ENCODE results near the gene CTDSPL.

- no peak for TF ChIP-seq POLR2A (IDR thresholded peaks at IDR 0.05; ENCODE audit: low read length)
- no peak for TF ChIP-seq GATA1 (IDR thresholded peaks at IDR 0.05; ENCODE audit: low read depth, low read length)
Observed at GRCh38 chr3:37847689-37848088, 14.0 kb upstream of the CTDSPL start.
